Mesenchymal stem cell (in vitro differentiated cells and primary cell): ENCODE results near the gene NUP107.
A peak's percentile ranks its signal among the peaks of the same experiment; 100 is the strongest.

Experiments
- DNase-seq: peaks from one replicate; pipeline ENCODE4 v3.0.0-alpha.2; 2013
- H2AFZ ChIP-seq: one replicate; pipeline ENCODE4 v1.6.1; 2013; ENCODE audit warnings: low read depth, mild to moderate bottlenecking, control low read depth, inconsistent platforms, low read length, moderate library complexity
- H2AK5ac ChIP-seq: 2 replicates; pipeline ENCODE4 v1.6.1; 2013; ENCODE audit warnings: low read length, moderate library complexity, mild to moderate bottlenecking, inconsistent platforms; ENCODE audit not compliant: severe bottlenecking
- H2BK120ac ChIP-seq: one replicate; pipeline ENCODE4 v1.6.1; 2013; ENCODE audit warnings: low read depth, mild to moderate bottlenecking, inconsistent platforms, low read length, moderate library complexity
- H2BK12ac ChIP-seq, 2 experiments: one replicate each; pipeline ENCODE4 v1.6.1; 2013; ENCODE audit warnings: inconsistent platforms in 2 of 2, low read length in 2 of 2, mild to moderate bottlenecking in 2 of 2, moderate library complexity in 2 of 2, control low read depth in 1 of 2
- H2BK15ac ChIP-seq: one replicate; pipeline ENCODE4 v1.6.1; 2013; ENCODE audit warnings: mild to moderate bottlenecking, low read depth, inconsistent platforms; ENCODE audit not compliant: poor library complexity, severe bottlenecking
- H2BK5ac ChIP-seq: 2 replicates; pipeline ENCODE4 v1.6.1; 2013; ENCODE audit warnings: low read depth, mild to moderate bottlenecking, low read length, control low read depth, inconsistent platforms; ENCODE audit not compliant: poor library complexity, severe bottlenecking
- H3K14ac ChIP-seq, 2 experiments: one replicate each; pipeline ENCODE4 v1.6.1; 2013; ENCODE audit warnings: inconsistent platforms in 2 of 2, low read length in 2 of 2, control low read depth in 1 of 2, mild to moderate bottlenecking in 1 of 2, moderate library complexity in 1 of 2
- H3K18ac ChIP-seq, 2 experiments: one replicate each; pipeline ENCODE4 v1.6.1; 2013; ENCODE audit warnings: inconsistent platforms in 2 of 2, low read length in 2 of 2, control low read depth in 1 of 2, low read depth in 1 of 2, mild to moderate bottlenecking in 1 of 2
- H3K23ac ChIP-seq, 2 experiments: one replicate each; pipeline ENCODE4 v1.6.1; 2013; ENCODE audit warnings: inconsistent platforms in 2 of 2, low read length in 2 of 2, mild to moderate bottlenecking in 2 of 2, moderate library complexity in 2 of 2, control low read depth in 1 of 2
- H3K27ac ChIP-seq: 2 replicates; pipeline ENCODE4 v1.5.1; 2013; ENCODE audit warnings: mild to moderate bottlenecking, moderate library complexity, low read length, control low read depth, inconsistent platforms; ENCODE audit not compliant: poor library complexity, severe bottlenecking
- H3K27me3 ChIP-seq, 2 experiments: 2 replicates each; pipeline versions ENCODE4 v1.6.1 to v1.7.0; 2013; ENCODE audit warnings: low read length in 2 of 2, mild to moderate bottlenecking in 2 of 2, moderate library complexity in 2 of 2, control low read depth in 1 of 2, inconsistent platforms in 1 of 2; ENCODE audit not compliant: control insufficient read depth in 1 of 2, insufficient read depth in 1 of 2
- H3K36me3 ChIP-seq, 2 experiments: 2 replicates each; pipeline versions ENCODE4 v1.6.1 to v1.7.0; 2013; ENCODE audit warnings: low read length in 2 of 2, control low read depth in 1 of 2, inconsistent platforms in 1 of 2, low read depth in 1 of 2, mild to moderate bottlenecking in 1 of 2; ENCODE audit not compliant: insufficient read depth in 2 of 2, control insufficient read depth in 1 of 2
- H3K4ac ChIP-seq, 2 experiments: one replicate each; pipeline ENCODE4 v1.6.1; 2013; ENCODE audit warnings: inconsistent platforms in 2 of 2, low read length in 2 of 2, mild to moderate bottlenecking in 2 of 2, moderate library complexity in 2 of 2, control low read depth in 1 of 2, low read depth in 1 of 2
- H3K4me1 ChIP-seq: 2 replicates; pipeline ENCODE4 v1.6.1; 2013; ENCODE audit warnings: low read depth, low read length, control low read depth; ENCODE audit not compliant: control insufficient read depth, insufficient read depth
- H3K4me2 ChIP-seq: 2 replicates; pipeline ENCODE4 v1.6.1; 2013; ENCODE audit warnings: low read length, mild to moderate bottlenecking, inconsistent platforms; ENCODE audit not compliant: poor library complexity, severe bottlenecking
- H3K4me3 ChIP-seq, 2 experiments: 2 replicates each; pipeline versions ENCODE4 v1.5.1 to v1.7.0; 2013; ENCODE audit warnings: low read length in 2 of 2, mild to moderate bottlenecking in 2 of 2, control low read depth in 1 of 2, low read depth in 1 of 2; ENCODE audit not compliant: insufficient read depth in 1 of 2
- H3K79me1 ChIP-seq: replicated peaks from 2 replicates; pipeline ENCODE4 v1.6.1; 2013; ENCODE audit warnings: mild to moderate bottlenecking, control low read depth, low read length, inconsistent platforms; ENCODE audit not compliant: poor library complexity, severe bottlenecking
- H3K9ac ChIP-seq: 2 replicates; pipeline ENCODE4 v1.7.0; 2013; ENCODE audit warnings: mild to moderate bottlenecking, low read length, moderate library complexity
- H3K9me3 ChIP-seq: 2 replicates; pipeline ENCODE4 v1.7.0; 2013; ENCODE audit warnings: mild to moderate bottlenecking, low read length; ENCODE audit not compliant: control insufficient read depth
- H4K8ac ChIP-seq: one replicate; pipeline ENCODE4 v1.6.1; 2013; ENCODE audit warnings: inconsistent platforms, mild to moderate bottlenecking, low read length, moderate library complexity
- H4K91ac ChIP-seq: one replicate; pipeline ENCODE4 v1.6.1; 2013; ENCODE audit warnings: mild to moderate bottlenecking, low read length, inconsistent platforms
- WGBS: methylation state at CpG from one replicate; pipeline ENCODE4 v1.1.7; 2013; ENCODE audit warnings: mixed read lengths; 5-methylcytosine and 5-hydroxymethylcytosine counted together

The NUP107 gene

GRCh38 chr12:68793975-68794652 lies 107.3 kb downstream of the NUP107 start:
- H3K4me2 ChIP-seq = no peak overlapping the region
- no peaks in the 10 kb centered on the region for H3K4me1 ChIP-seq
- no peak overlapping the region for H2BK5ac ChIP-seq
- H3K9me3 ChIP-seq = no peaks in the 10 kb centered on the region
- H2BK120ac ChIP-seq = no peak overlapping the region
- no peak overlapping the region for H3K14ac ChIP-seq
- H2BK12ac ChIP-seq = no peak overlapping the region
- H3K23ac ChIP-seq = no peak overlapping the region
- WGBS = 88% methylated on average over 3 of the region's 4 CpGs
- no peaks in the 10 kb centered on the region for H3K27me3 ChIP-seq
- no peak overlapping the region for H2AFZ ChIP-seq
- H2AK5ac ChIP-seq = no peak overlapping the region
- no peaks in the 10 kb centered on the region for H3K36me3 ChIP-seq
- no peak overlapping the region for H4K91ac ChIP-seq
- H3K9ac ChIP-seq = no peak overlapping the region
- H3K27ac ChIP-seq = no peak overlapping the region
- DNase-seq = no peak
- H3K18ac ChIP-seq = no peak overlapping the region
- no peak overlapping the region for H4K8ac ChIP-seq
- H3K4ac ChIP-seq = no peak overlapping the region
- H3K4me3 ChIP-seq = no peak overlapping the region
- no peak overlapping the region for H2BK15ac ChIP-seq
- H3K79me1 ChIP-seq = no peaks in the 10 kb centered on the region

- H2BK15ac ChIP-seq = no peak overlapping the region
- no peak overlapping the region for H3K4me3 ChIP-seq
- no peak overlapping the region for H4K91ac ChIP-seq
- H3K4me1 ChIP-seq = no peaks in the 10 kb centered on the region
- peak; percentile 44 for DNase-seq
- no peaks in the 10 kb centered on the region for H3K79me1 ChIP-seq
- H3K23ac ChIP-seq = no peak overlapping the region
- no peak overlapping the region for H2BK120ac ChIP-seq
- H3K36me3 ChIP-seq = no peaks in the 10 kb centered on the region
- H3K18ac ChIP-seq = no peak overlapping the region
- H3K27me3 ChIP-seq = no peaks in the 10 kb centered on the region
- H4K8ac ChIP-seq = no peak overlapping the region
- 100% methylated on average over 1 of the region's 3 CpGs for WGBS
- H3K9me3 ChIP-seq = no peaks in the 10 kb centered on the region
- no peak overlapping the region for H3K27ac ChIP-seq
- H2AFZ ChIP-seq = no peak overlapping the region
- no peak overlapping the region for H3K4ac ChIP-seq
- H2BK5ac ChIP-seq = no peak overlapping the region
- H3K9ac ChIP-seq = no peak overlapping the region
- H2BK12ac ChIP-seq = no peak overlapping the region
- H3K4me2 ChIP-seq = no peak overlapping the region
- H2AK5ac ChIP-seq = no peak overlapping the region
- H3K14ac ChIP-seq = no peak overlapping the region
Observed at GRCh38 chr12:68794653-68795251, 108.0 kb downstream of the NUP107 start.
